K562 (cell line): ENCODE measurements around the gene PREP. TPM values are rescaled to one million over a fixed set of nuclear protein-coding genes. Genes with fewer than 3 reads are reported as not detected.

Experiments used
- ATAC-seq: fragments of 200-7000 bp; cut with Tn5 transposase; 3 replicates; pipeline ENCODE4 v1.9.1; 2020; ENCODE audit warnings: moderate library complexity
- BruUV-seq: library from RNA; stranded (reverse); fragments of 400-500 nt; replicated peaks from 2 replicates; lab custom pipeline; 2021; lab: Mats Ljungman, UMichigan
- CTCF ChIA-PET: fragments of 300-600 bp; formaldehyde crosslinking; extraction: SDS; loops from one replicate; lab custom pipeline; 2021; ENCODE audit warnings: low intra/inter-chr PET ratio; lab: Yijun Ruan, JAX
- POLR2A ChIA-PET: fragments of 300-600, 350-650 bp; sonication (Branson Sonifier 250); formaldehyde crosslinking; extraction: SDS; loops from one replicate; lab custom pipeline; 2021; ENCODE audit warnings: antibody characterized with exemption, inconsistent platforms; lab: Yijun Ruan, JAX
- DNase-seq, 4 experiments: peaks; one replicate each; pipeline versions ENCODE4 v3.0.0 to v3.0.0-alpha.2; 2011 to 2018; ENCODE audit warnings: low spot score in 3 of 4, mixed read lengths in 3 of 4; ENCODE audit errors: extremely low read depth in 1 of 4
- FAIRE-seq: peaks from 2 replicates; lab custom pipeline; 2011; peaks lifted over from hg19 to GRCh38; lab: Jason Lieb, UNC
- H2AFZ ChIP-seq: 2 replicates; pipeline ENCODE4 v1.6.0; 2011; ENCODE audit warnings: low read depth, low read length, control low read depth, inconsistent platforms
- H3K27ac ChIP-seq: fragments of 200-600 bp; 3 replicates; pipeline ENCODE4 v1.8.0; 2011; ENCODE audit warnings: low read depth, mild to moderate bottlenecking, control low read depth, inconsistent platforms, low read length, moderate library complexity, mixed read lengths; ENCODE audit errors: extremely low read depth
- H3K27me3 ChIP-seq, 2 experiments: fragments of 300-600 bp in 1 of 2; 2 replicates in 1 of 2; 3 replicates in 1 of 2; pipeline versions ENCODE4 v1.6.0 to v1.8.0; 2011; ENCODE audit warnings: inconsistent platforms in 2 of 2, low read length in 2 of 2, mild to moderate bottlenecking in 1 of 2, mixed read lengths in 1 of 2, moderate library complexity in 1 of 2; ENCODE audit not compliant: control insufficient read depth in 2 of 2, insufficient read depth in 2 of 2
- H3K36me3 ChIP-seq: fragments of 300-600 bp; 3 replicates; pipeline ENCODE4 v1.8.0; 2011; ENCODE audit warnings: mild to moderate bottlenecking, low read length, inconsistent platforms; ENCODE audit not compliant: control insufficient read depth, insufficient read depth
- H3K4me1 ChIP-seq, 2 experiments: fragments of 200-600 bp in 1 of 2; replicated peaks in 1 of 2; 2 replicates in 1 of 2; 3 replicates in 1 of 2; pipeline versions ENCODE4 v1.5.1 to v1.8.0; 2011; ENCODE audit warnings: inconsistent platforms in 2 of 2, low read length in 2 of 2, mild to moderate bottlenecking in 1 of 2, mixed read lengths in 1 of 2, moderate library complexity in 1 of 2; ENCODE audit not compliant: control insufficient read depth in 2 of 2, insufficient read depth in 2 of 2
- H3K4me2 ChIP-seq: 2 replicates; pipeline ENCODE4 v1.6.1; 2011; ENCODE audit warnings: low read length, control low read depth, inconsistent platforms, mixed read lengths; ENCODE audit not compliant: insufficient read depth
- H3K4me3 ChIP-seq: fragments of 200-600 bp; sonication (generic), shearing (Covaris generic); 2 replicates; pipeline ENCODE4 v1.5.1; 2016; ENCODE audit warnings: control low read depth, inconsistent platforms
- H3K79me2 ChIP-seq: fragments of 200-600 bp; 3 replicates; pipeline ENCODE4 v1.8.0; 2011; ENCODE audit warnings: low read length, inconsistent platforms; ENCODE audit not compliant: control insufficient read depth, insufficient read depth
- H3K9ac ChIP-seq, 2 experiments: 2 replicates each; pipeline versions ENCODE4 v1.6.0 to v1.6.1; 2011; ENCODE audit warnings: low read depth in 2 of 2, low read length in 2 of 2, control low read depth in 1 of 2, inconsistent platforms in 1 of 2, mild to moderate bottlenecking in 1 of 2, mixed read lengths in 1 of 2; ENCODE audit not compliant: insufficient read depth in 1 of 2
- H3K9me1 ChIP-seq: one replicate; pipeline ENCODE4 v1.6.0; 2011; ENCODE audit warnings: inconsistent platforms, mild to moderate bottlenecking, low read length, moderate library complexity; ENCODE audit not compliant: control insufficient read depth, insufficient read depth
- H3K9me3 ChIP-seq: replicated peaks from 2 replicates; pipeline ENCODE4 v1.5.1; 2011; ENCODE audit warnings: low read depth, low read length, inconsistent platforms; ENCODE audit not compliant: control insufficient read depth, insufficient read depth
- H4K20me1 ChIP-seq: replicated peaks from 2 replicates; pipeline ENCODE4 v1.6.1; 2011; ENCODE audit warnings: low read length, inconsistent platforms, mixed read lengths; ENCODE audit not compliant: control insufficient read depth, insufficient read depth
- CBFA2T2 ChIP-seq: fragments of 450-650 bp; conservative IDR thresholded peaks from 2 replicates; pipeline ENCODE4 v1.6.1; 2017; ENCODE audit warnings: mild to moderate bottlenecking
- CLOCK ChIP-seq: fragments of 250-450 bp; sonication (Bioruptor Pico); IDR thresholded peaks from 2 replicates; pipeline ENCODE4 v1.4.0; 2020; ENCODE audit warnings: mild to moderate bottlenecking, moderate library complexity, borderline replicate concordance
- E2F4 ChIP-seq: sonication (generic); formaldehyde crosslinking; IDR thresholded peaks from 2 replicates; pipeline ENCODE4 v1.8.0; 2022; ENCODE audit warnings: mild to moderate bottlenecking, low read depth, missing genetic modification reagents
- HDAC8 ChIP-seq: fragments of 450-650 bp; IDR thresholded peaks from 2 replicates; pipeline ENCODE4 v1.6.1; 2016; ENCODE audit warnings: mild to moderate bottlenecking, missing genetic modification characterization, moderate library complexity, missing compliant biosample characterization
- HIVEP1 ChIP-seq: fragments of 250-450 bp; sonication (Bioruptor Pico); IDR thresholded peaks from 2 replicates; pipeline ENCODE4 v1.4.0; 2020; ENCODE audit warnings: mild to moderate bottlenecking
- L3MBTL2 ChIP-seq: fragments of 450-650 bp; IDR thresholded peaks from 2 replicates; pipeline ENCODE4 v1.6.1; 2016; ENCODE audit warnings: mild to moderate bottlenecking, moderate library complexity
- MEF2A ChIP-seq: IDR thresholded peaks from 2 replicates; pipeline ENCODE4 v1.6.1; 2011; ENCODE audit warnings: low read depth, mild to moderate bottlenecking, low read length, moderate library complexity; ENCODE audit not compliant: control insufficient read depth
- POLR3G ChIP-seq: IDR thresholded peaks from 2 replicates; pipeline ENCODE4 v1.6.1; 2011; ENCODE audit not compliant: insufficient read length, insufficient replicate concordance; ENCODE audit errors: extremely low read depth
- PURB ChIP-seq: sonication (generic); formaldehyde crosslinking; IDR thresholded peaks from 2 replicates; pipeline ENCODE4 v1.9.0; 2021; ENCODE audit warnings: low read depth, mild to moderate bottlenecking, missing genetic modification reagents
- SPI1 ChIP-seq: IDR thresholded peaks from 2 replicates; pipeline ENCODE4 v1.6.1; 2011; ENCODE audit warnings: low read depth, low read length, control low read depth, borderline replicate concordance
- USF2 ChIP-seq: sonication (generic); formaldehyde crosslinking; IDR thresholded peaks from 2 replicates; pipeline ENCODE4 v1.5.0; 2020; ENCODE audit warnings: missing genetic modification reagents
- ZC3H8 ChIP-seq: fragments of 450-650 bp; IDR thresholded peaks from 2 replicates; pipeline ENCODE4 v1.6.1; 2017
- WGBS: fragments of 100-300 bp; shearing (Covaris generic); methylation state at CpG from one replicate; pipeline ENCODE4 v1.1.6; 2016; ENCODE audit warnings: low coverage, mixed read lengths; ENCODE audit not compliant: insufficient coverage; ENCODE audit errors: missing lambda C conversion rate; 5-methylcytosine and 5-hydroxymethylcytosine counted together
- in situ Hi-C: fragments of 300-500 bp; cut with MboI; formaldehyde crosslinking; loops from 4 replicates; pipeline ENCODE4 v1.15.0; 2018; ENCODE audit warnings: inconsistent platforms, mixed read lengths
- intact Hi-C: fragments of 100-400 bp; cut with micrococcal nuclease; formaldehyde crosslinking; loops from 2 replicates; pipeline ENCODE4 v1.14.2; 2022
- polyA plus RNA-seq, 8 experiments: library from polyadenylated mRNA; depleted of rRNA in 4 of 8; stranded (reverse) in 5 of 8; unstranded in 3 of 8; fragments of >200 nt; fragmentation: Nextera tagmentation in 2 of 8; fragmentation: Illumina TruSeq in 1 of 8; extraction: Ambion mirVana in 2 of 8; extraction: Trizol in 1 of 8; gene quantifications; 2 replicates each; pipeline versions ENCODE4 v1.2.1 to v1.2.3, GENCODE V29; 2011 to 2014; ENCODE audit warnings: inconsistent platforms in 1 of 8, missing spikeins in 1 of 8
- total RNA-seq, 7 experiments: library from RNA; depleted of rRNA in 6 of 7; stranded (reverse); fragments of >200 nt in 6 of 7; fragmentation: Illumina TruSeq in 2 of 7; extraction: Trizol in 2 of 7; gene quantifications; 2 replicates each; pipeline versions ENCODE4 v1.2.1 to v1.2.3, GENCODE V29; 2011 to 2021; ENCODE audit warnings: low replicate concordance in 1 of 7

PREP gene
- total and polyA plus RNA-seq, 9 of the 15 experiments (the other 6 are each of a cell fraction or from before 2014, with no cell fraction given), result 14.1 to 60.8 (median 28.3) TPM

GRCh38 chr6:105270511-105270910 lies 132.4 kb downstream of the PREP start:
- no TSS peak for BruUV-seq
- DNase-seq (no peak), FAIRE-seq (no peak), ATAC-seq (no peak)
- Histone ChIP-seq H3K27me3 (no peaks in the 10 kb centered on the region), H3K9me1 (no peaks in the 10 kb centered on the region), H3K36me3 (no peaks in the 10 kb centered on the region), H3K27ac (no peak overlapping the region), H2AFZ (no peak overlapping the region), H3K79me2 (no peaks in the 10 kb centered on the region), H3K9me3 (no peaks in the 10 kb centered on the region), H4K20me1 (no peaks in the 10 kb centered on the region), H3K4me3 (no peak overlapping the region), H3K9ac (no peak overlapping the region), H3K4me2 (no peak overlapping the region), H3K4me1 (peaks cover 0 to 6% of the 10 kb centered on the region in 2 experiments; a peak in 3 of 5 replicates)
- TF ChIP-seq L3MBTL2, result no peak
- in situ Hi-C loops (no loop called here), intact Hi-C loops (no loop called here)
- POLR2A ChIA-PET, result no interaction called here
- CTCF ChIA-PET, result no interaction called here

GRCh38 chr6:105269390-105269789 lies 133.5 kb downstream of the PREP start:
- Histone ChIP-seq H3K27me3 (no peaks in the 10 kb centered on the region), H3K27ac (no peak overlapping the region), H3K9me1 (no peaks in the 10 kb centered on the region), H3K9ac (no peak overlapping the region), H3K36me3 (no peaks in the 10 kb centered on the region), H3K4me3 (no peak overlapping the region), H3K79me2 (no peaks in the 10 kb centered on the region), H2AFZ (no peak overlapping the region), H3K4me2 (no peak overlapping the region), H3K9me3 (no peaks in the 10 kb centered on the region), H4K20me1 (no peaks in the 10 kb centered on the region), H3K4me1 (peaks cover 0 to 6% of the 10 kb centered on the region in 2 experiments; a peak in 3 of 5 replicates)
- no TSS peak for BruUV-seq
- TF ChIP-seq PURB (CRISPR knock-in tag) (no peak), CBFA2T2 (no peak), POLR3G (no peak), ZC3H8 (no peak), E2F4 (CRISPR knock-in tag) (no peak), HDAC8 (tag) (no peak), USF2 (CRISPR knock-in tag) (no peak), SPI1 (no peak), CLOCK (CRISPR knock-in tag) (no peak), MEF2A (no peak), HIVEP1 (CRISPR knock-in tag) (no peak)
- in situ Hi-C loops, result no loop called here
- DNase-seq (no peak), ATAC-seq (no peak), FAIRE-seq (no peak)
- WGBS, result 7% methylated on average over 2 of the region's 2 CpGs
- POLR2A ChIA-PET, result no interaction called here
- CTCF ChIA-PET, result no interaction called here
- intact Hi-C loops, result loop anchor here (10.0 kb wide), 1 partner anchor 155 kb away; no protein-coding TSS in a partner anchor
